BE2C (cell line): ENCODE data around the gene NSD2.

ENCODE experiments used
- DNase-seq: peaks from one replicate; pipeline ENCODE4 v3.0.0-alpha.2; 2020
- H3K27me3 ChIP-seq: fragments of 250-450 bp; sonication (Bioruptor Pico); 2 replicates; pipeline ENCODE4 v1.5.1; 2020; ENCODE audit warnings: mild to moderate bottlenecking
- H3K36me3 ChIP-seq: fragments of 250-450 bp; sonication (Bioruptor Pico); 2 replicates; pipeline ENCODE4 v1.5.1; 2020; ENCODE audit warnings: mild to moderate bottlenecking
- H3K4me1 ChIP-seq: fragments of 250-450 bp; sonication (Bioruptor Pico); 2 replicates; pipeline ENCODE4 v1.5.1; 2020
- H3K4me3 ChIP-seq: 2 replicates; pipeline ENCODE4 v1.5.1; 2011; ENCODE audit warnings: low read depth, low read length
- H3K9me3 ChIP-seq: fragments of 250-450 bp; sonication (Bioruptor Pico); 2 replicates; pipeline ENCODE4 v1.5.1; 2020
- TF ChIP-seq, protein P1 (sequence below): IDR thresholded peaks from 2 replicates; pipeline ENCODE4 v1.5.1; 2012; ENCODE audit warnings: mild to moderate bottlenecking, low read depth, low read length

The NSD2 gene

DNA sequence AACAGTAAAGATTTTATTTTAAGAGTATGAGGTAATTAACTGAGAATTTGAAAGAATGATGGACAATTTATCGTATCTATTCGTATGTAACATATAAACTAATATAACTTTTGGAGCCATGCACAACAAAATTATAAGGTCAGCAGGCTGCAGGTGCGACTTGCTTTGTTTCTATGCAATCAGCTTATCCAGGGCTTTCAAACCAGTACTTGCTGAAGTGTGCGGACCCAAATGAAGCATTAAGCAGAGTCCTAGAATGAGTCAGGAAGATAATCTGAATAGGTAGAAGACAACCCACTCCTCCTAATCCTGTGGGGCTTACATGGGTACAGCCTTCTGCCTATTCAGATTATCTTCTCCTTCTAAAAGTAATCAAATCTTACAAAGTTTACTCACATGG lies 2.1 kb downstream of the NSD2 start:
- no peaks in the 10 kb centered on the region; the same call in 1 of the 2 replicates for H3K36me3 ChIP-seq
- TF ChIP-seq, protein P1, sequence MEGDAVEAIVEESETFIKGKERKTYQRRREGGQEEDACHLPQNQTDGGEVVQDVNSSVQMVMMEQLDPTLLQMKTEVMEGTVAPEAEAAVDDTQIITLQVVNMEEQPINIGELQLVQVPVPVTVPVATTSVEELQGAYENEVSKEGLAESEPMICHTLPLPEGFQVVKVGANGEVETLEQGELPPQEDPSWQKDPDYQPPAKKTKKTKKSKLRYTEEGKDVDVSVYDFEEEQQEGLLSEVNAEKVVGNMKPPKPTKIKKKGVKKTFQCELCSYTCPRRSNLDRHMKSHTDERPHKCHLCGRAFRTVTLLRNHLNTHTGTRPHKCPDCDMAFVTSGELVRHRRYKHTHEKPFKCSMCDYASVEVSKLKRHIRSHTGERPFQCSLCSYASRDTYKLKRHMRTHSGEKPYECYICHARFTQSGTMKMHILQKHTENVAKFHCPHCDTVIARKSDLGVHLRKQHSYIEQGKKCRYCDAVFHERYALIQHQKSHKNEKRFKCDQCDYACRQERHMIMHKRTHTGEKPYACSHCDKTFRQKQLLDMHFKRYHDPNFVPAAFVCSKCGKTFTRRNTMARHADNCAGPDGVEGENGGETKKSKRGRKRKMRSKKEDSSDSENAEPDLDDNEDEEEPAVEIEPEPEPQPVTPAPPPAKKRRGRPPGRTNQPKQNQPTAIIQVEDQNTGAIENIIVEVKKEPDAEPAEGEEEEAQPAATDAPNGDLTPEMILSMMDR: no peak
- H3K9me3 ChIP-seq: no peaks in the 10 kb centered on the region
- no peaks in the 10 kb centered on the region for H3K27me3 ChIP-seq
- H3K4me3 ChIP-seq: no peak overlapping the region
- H3K4me1 ChIP-seq: peaks cover 7% of the 10 kb centered on the region; the same call in 1 of the 2 replicates
- no peak for DNase-seq

DNA sequence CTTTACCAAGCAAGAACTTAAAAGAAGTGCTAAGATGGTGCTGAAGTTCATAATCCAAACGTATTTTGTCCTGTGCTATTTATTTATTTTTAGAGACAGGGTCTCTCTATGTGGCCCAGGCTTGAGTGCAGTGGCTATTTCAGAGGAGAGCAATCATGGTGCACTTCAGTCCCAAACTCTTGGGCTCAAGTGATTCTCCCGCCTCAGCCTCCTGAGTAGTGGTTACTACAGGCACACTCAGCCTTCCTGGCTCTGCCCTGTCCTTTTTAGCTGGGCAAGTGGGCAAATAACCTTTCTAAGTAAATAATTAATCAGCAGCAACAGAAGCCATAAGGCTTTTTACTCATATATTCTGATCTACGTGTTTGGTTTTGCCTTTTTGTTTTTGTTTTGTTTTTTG lies 2.6 kb downstream of the NSD2 start:
- DNase-seq: no peak
- TF ChIP-seq, protein P1: no peak
- Histone ChIP-seq H3K27me3 (no peaks in the 10 kb centered on the region), H3K4me3 (no peak overlapping the region), H3K4me1 (peaks cover 7% of the 10 kb centered on the region; the same call in 1 of the 2 replicates), H3K36me3 (no peaks in the 10 kb centered on the region; the same call in 1 of the 2 replicates), H3K9me3 (no peaks in the 10 kb centered on the region)

DNA sequence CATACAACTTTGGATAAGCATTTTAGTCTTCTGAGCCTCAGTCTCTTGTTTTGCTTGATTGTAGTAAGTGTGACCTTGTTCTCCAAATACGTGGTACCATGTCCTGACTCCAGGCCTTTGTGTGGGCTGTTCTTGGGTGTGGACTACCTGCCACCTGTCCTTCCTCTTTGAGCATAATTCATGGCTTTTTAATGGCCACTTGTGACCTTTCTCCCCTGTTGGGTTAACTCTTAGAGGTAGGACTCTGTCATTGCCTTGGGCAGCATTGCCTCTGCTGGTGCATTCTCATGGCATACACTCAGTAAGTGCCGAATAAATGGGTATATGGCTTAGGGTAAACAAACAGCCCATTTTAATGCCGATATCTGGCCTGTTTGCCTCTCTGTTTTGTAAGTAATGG lies 3.0 kb downstream of the NSD2 start:
- H3K4me1 ChIP-seq: peaks cover 7% of the 10 kb centered on the region; the same call in 1 of the 2 replicates
- no peaks in the 10 kb centered on the region for H3K9me3 ChIP-seq
- DNase-seq: no peak
- no peak overlapping the region for H3K4me3 ChIP-seq
- H3K36me3 ChIP-seq: no peaks in the 10 kb centered on the region; the same call in 1 of the 2 replicates
- TF ChIP-seq, protein P1: no peak
- H3K27me3 ChIP-seq: no peaks in the 10 kb centered on the region

DNA sequence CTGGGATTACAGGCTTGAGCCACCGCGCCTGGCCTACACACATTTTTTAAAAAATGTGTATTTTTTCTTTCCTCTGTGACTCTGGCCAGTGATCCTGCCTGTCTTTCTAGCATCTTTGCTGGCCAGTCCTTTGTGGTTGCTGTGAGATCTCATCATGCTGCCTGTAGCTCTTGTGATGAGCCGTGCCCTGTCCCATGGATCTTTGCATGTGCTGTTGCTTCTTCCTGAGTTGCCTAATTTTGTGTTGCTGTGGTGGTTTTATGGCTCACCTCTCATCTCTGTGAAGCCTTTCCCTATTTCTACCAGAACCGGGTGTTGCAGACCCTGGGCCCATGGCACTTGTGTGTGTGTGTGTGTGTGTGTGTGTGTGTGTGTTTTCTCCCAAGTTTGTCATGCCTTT lies 8.3 kb downstream of the NSD2 start:
- Histone ChIP-seq H3K4me1 (no peaks in the 10 kb centered on the region; the same call in 1 of the 2 replicates), H3K27me3 (no peaks in the 10 kb centered on the region), H3K9me3 (no peaks in the 10 kb centered on the region), H3K4me3 (no peak overlapping the region), H3K36me3 (peaks cover 9% of the 10 kb centered on the region)
- TF ChIP-seq, protein P1: no peak
- no peak for DNase-seq

DNA sequence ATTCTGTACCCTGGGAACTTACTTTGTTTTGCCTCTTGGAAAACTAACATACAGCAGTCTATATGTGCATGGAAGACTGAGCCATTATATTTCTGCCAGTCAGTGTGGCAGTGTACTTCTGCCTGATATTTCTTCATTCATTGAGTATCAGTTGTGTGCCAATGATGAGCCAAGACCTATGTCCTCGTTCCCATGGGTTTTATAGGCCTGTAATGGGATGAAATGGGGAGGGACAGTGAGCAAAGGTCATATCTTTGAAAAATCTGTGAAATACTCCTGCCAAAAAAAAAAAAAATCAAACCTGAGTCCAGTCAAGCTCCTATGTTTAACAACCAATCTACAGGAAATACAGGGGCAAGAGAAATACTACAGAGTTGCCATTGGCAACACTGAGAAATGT lies 9.1 kb downstream of the NSD2 start:
- Histone ChIP-seq H3K36me3 (peaks cover 9% of the 10 kb centered on the region), H3K4me3 (no peak overlapping the region), H3K4me1 (peaks cover 2% of the 10 kb centered on the region; the same call in 1 of the 2 replicates), H3K9me3 (no peaks in the 10 kb centered on the region), H3K27me3 (no peaks in the 10 kb centered on the region)
- DNase-seq: no peak
- TF ChIP-seq, protein P1: no peak

DNA sequence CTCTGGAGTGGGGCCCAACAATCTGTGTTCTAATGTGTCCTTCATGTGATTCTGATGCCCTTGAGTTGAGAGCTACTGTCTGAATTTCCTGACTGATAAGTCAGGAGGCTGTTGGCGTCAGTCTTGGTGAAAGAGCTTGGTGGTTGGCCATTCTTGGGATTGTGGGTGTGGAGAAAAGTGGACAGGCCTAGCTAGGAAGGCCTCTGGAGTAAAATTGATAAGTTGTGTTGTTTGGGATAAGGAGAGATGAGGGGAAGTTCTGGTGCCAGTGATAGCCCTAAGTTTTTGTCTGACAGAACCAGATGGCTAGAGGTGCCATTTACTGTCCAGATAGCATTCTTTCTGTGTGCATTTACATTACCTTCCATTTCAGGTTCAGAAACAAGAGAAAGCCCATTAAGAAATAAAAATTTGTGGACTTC lies 11.7 kb downstream of the NSD2 start:
- Histone ChIP-seq H3K4me1 (peaks cover 2% of the 10 kb centered on the region; the same call in 1 of the 2 replicates), H3K27me3 (no peaks in the 10 kb centered on the region), H3K4me3 (no peak overlapping the region), H3K36me3 (peaks cover 9% of the 10 kb centered on the region), H3K9me3 (no peaks in the 10 kb centered on the region)
- no peak for DNase-seq
- TF ChIP-seq, protein P1: no peak
